Stimulated activated effector memory CD8-positive, alpha-beta T cell treated with anti-CD3 and anti-CD28 coated beads, Interleukin-12 subunit alpha, Interleukin-12 subunit beta, amount 100 ng/mL, for 72 hours (primary cell): ENCODE results near the gene PLG.
A peak's percentile ranks its signal among the peaks of the same experiment; 100 is the strongest.
"Not testable (repeated sequence)": the region's sequence is repeated elsewhere in the genome, so short reads cannot be mapped to it uniquely, and the experiment has no call there.

Source experiments
- ATAC-seq: fragments of 150-1000 bp; cut with Tn5 transposase; 2 replicates; pipeline ENCODE4 v1.10.0; 2021
- DNase-seq, 2 donors: peaks; one replicate each; pipeline ENCODE4 v3.0.0; 2021 to 2022; ENCODE audit warnings: low spot score in 2 of 2
- H3K27ac Mint-ChIP-seq: one replicate; pipeline ENCODE4 v1.8.0; 2022; ENCODE audit warnings: mild to moderate bottlenecking, mixed read lengths
- H3K36me3 Mint-ChIP-seq: one replicate; pipeline ENCODE4 v1.8.0; 2022; ENCODE audit warnings: mild to moderate bottlenecking, mixed read lengths
- H3K4me1 Mint-ChIP-seq: one replicate; pipeline ENCODE4 v1.8.0; 2022; ENCODE audit warnings: mixed read lengths
- H3K4me3 Mint-ChIP-seq: one replicate; pipeline ENCODE4 v1.8.0; 2022; ENCODE audit warnings: mild to moderate bottlenecking, mixed read lengths
- H3K9me3 Mint-ChIP-seq: one replicate; pipeline ENCODE4 v1.8.0; 2022; ENCODE audit warnings: mixed read lengths

Gene PLG

GRCh38 chr6:160691617-160692016 is 10.4 kb upstream of the PLG start:
- ATAC-seq: no peak
- DNase-seq: no peak
- Mint-ChIP-seq H3K9me3 (peaks cover 3% of the 10 kb centered on the region), H3K36me3 (no peaks in the 10 kb centered on the region), H3K4me1 (no peaks in the 10 kb centered on the region), H3K27ac (no peak overlapping the region), H3K4me3 (no peak overlapping the region)

GRCh38 chr6:160692369-160692959 is 9.6 kb upstream of the PLG start:
- DNase-seq (no peak), ATAC-seq (no peak)
- Mint-ChIP-seq H3K4me1 (no peaks in the 10 kb centered on the region), H3K4me3 (no peak overlapping the region), H3K27ac (no peak overlapping the region), H3K9me3 (peaks cover 3% of the 10 kb centered on the region), H3K36me3 (no peaks in the 10 kb centered on the region)

- H3K4me3 Mint-ChIP-seq, ATAC-seq, H3K9me3 Mint-ChIP-seq, H3K4me1 Mint-ChIP-seq, DNase-seq, H3K36me3 Mint-ChIP-seq, H3K27ac Mint-ChIP-seq: not testable (repeated sequence)
Measured at GRCh38 chr6:160695025-160695424, 7.0 kb upstream of the PLG start.

DNA sequence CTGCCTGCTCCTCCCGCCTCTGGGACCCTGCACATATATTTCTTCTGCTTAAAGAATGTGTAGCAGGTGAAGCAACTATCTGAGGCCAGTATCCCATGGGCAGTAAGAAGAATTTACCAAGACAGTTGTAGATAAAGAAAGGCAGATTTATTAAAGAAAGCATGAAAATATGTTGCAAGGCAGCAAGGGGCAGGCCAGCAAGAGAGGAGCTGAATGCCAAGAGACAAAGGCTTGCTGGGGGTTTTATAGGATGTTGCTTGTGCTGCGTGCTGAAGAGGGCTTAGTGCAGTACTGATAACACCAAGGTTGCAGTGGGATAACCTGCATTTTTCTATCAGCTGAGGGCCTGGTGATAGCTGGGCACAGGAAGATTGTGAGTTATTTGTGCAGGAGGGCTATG is 6.4 kb upstream of the PLG start:
- not testable (repeated sequence) for H3K9me3 Mint-ChIP-seq, H3K27ac Mint-ChIP-seq, H3K4me3 Mint-ChIP-seq, H3K4me1 Mint-ChIP-seq, H3K36me3 Mint-ChIP-seq, DNase-seq, ATAC-seq

GRCh38 chr6:160696884-160697283 is 5.2 kb upstream of the PLG start:
- H3K36me3 Mint-ChIP-seq, DNase-seq, H3K4me1 Mint-ChIP-seq, H3K9me3 Mint-ChIP-seq, H3K4me3 Mint-ChIP-seq, H3K27ac Mint-ChIP-seq, ATAC-seq: not testable (repeated sequence)

DNA sequence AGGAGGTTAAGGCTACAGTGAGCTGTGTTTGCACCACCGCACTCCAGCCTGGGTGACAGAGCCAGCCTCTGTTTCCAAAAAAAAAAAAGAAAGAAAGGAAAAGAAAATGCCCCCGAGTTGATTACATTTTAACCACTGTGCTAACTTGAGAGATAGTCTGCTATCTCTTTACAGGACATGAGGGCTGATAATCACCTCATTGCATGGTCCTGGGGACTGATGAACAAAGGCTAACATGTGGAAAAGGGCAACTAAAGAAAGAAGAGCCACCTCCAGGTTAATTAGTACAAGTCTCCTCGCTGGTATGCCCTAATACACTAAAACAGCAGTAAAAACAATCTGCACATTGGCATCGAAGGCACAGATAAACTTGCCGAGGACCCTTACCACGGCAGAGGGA is 4.2 kb upstream of the PLG start:
- Mint-ChIP-seq H3K36me3 (no peaks in the 10 kb centered on the region), H3K4me1 (no peaks in the 10 kb centered on the region), H3K27ac (no peak overlapping the region), H3K9me3 (peaks cover 3% of the 10 kb centered on the region), H3K4me3 (no peak overlapping the region)
- ATAC-seq (no peak), DNase-seq (no peak)

GRCh38 chr6:160704688-160705087 is 2.6 kb downstream of the PLG start:
- H3K9me3 Mint-ChIP-seq, H3K4me1 Mint-ChIP-seq, H3K36me3 Mint-ChIP-seq, ATAC-seq, H3K27ac Mint-ChIP-seq, DNase-seq, H3K4me3 Mint-ChIP-seq: not testable (repeated sequence)

DNA sequence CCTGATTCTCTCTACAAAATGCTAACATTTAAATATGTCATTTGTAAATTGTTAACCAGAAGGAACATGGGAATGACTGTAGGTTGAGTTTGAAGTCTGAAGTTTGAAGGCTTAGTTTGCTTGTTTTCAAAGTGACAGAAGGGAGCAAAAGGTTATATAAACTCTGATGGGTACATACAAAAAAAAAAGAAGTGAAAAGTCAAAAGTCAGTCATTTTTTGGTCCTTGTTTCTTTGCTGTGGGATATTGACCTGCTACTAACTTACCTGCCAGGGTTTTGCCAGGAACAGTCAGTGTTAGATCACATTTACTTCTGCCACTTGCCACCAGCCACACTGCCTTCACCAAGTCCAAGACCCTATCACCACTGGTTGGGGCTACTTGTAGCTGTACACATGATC is 6.9 kb downstream of the PLG start:
- not testable (repeated sequence) for DNase-seq, ATAC-seq, H3K4me1 Mint-ChIP-seq, H3K4me3 Mint-ChIP-seq, H3K36me3 Mint-ChIP-seq, H3K27ac Mint-ChIP-seq, H3K9me3 Mint-ChIP-seq

- Mint-ChIP-seq H3K36me3 (no peaks in the 10 kb centered on the region), H3K27ac (no peak overlapping the region), H3K4me3 (no peak overlapping the region), H3K9me3 (no peaks in the 10 kb centered on the region), H3K4me1 (no peaks in the 10 kb centered on the region)
- DNase-seq: no peak
- no peak for ATAC-seq
Measured at GRCh38 chr6:160714731-160715316, 12.8 kb downstream of the PLG start.

- ATAC-seq (no peak), DNase-seq (no peak)
- H3K4me1 Mint-ChIP-seq: peaks cover 5% of the 10 kb centered on the region
- no peaks in the 10 kb centered on the region for H3K9me3 Mint-ChIP-seq
- H3K27ac Mint-ChIP-seq: no peak overlapping the region
- H3K36me3 Mint-ChIP-seq: peaks cover 5% of the 10 kb centered on the region
- H3K4me3 Mint-ChIP-seq: no peak overlapping the region
Measured at GRCh38 chr6:160730911-160731310, 28.9 kb downstream of the PLG start.

- Mint-ChIP-seq H3K9me3 (no peaks in the 10 kb centered on the region), H3K27ac (no peak overlapping the region), H3K36me3 (peaks cover 5% of the 10 kb centered on the region), H3K4me1 (peaks cover 5% of the 10 kb centered on the region), H3K4me3 (no peak overlapping the region)
- ATAC-seq (peak; percentile 57), DNase-seq (peak; percentile 12 to 57)
Measured at GRCh38 chr6:160733050-160733646, 31.1 kb downstream of the PLG start.

GRCh38 chr6:160734627-160735026 is 32.6 kb downstream of the PLG start:
- Mint-ChIP-seq H3K4me3 (no peak overlapping the region), H3K4me1 (peaks cover 5% of the 10 kb centered on the region)

GRCh38 chr6:160735523-160735922 is 33.5 kb downstream of the PLG start:
- Mint-ChIP-seq H3K27ac (no peak overlapping the region), H3K36me3 (peaks cover 5% of the 10 kb centered on the region), H3K9me3 (no peaks in the 10 kb centered on the region), H3K4me1 (peaks cover 5% of the 10 kb centered on the region), H3K4me3 (no peak overlapping the region)
- DNase-seq: no peak
- ATAC-seq: peak; percentile 70

More at GRCh38 chr6:160734627-160735026, 32.6 kb downstream of the PLG start:
- ATAC-seq: no peak
- Mint-ChIP-seq H3K9me3 (no peaks in the 10 kb centered on the region), H3K36me3 (peaks cover 5% of the 10 kb centered on the region), H3K27ac (no peak overlapping the region)
- no peak for DNase-seq

GRCh38 chr6:160737934-160738333 is 35.9 kb downstream of the PLG start:
- DNase-seq (no peak), ATAC-seq (peak; percentile 8)
- no peaks in the 10 kb centered on the region for H3K9me3 Mint-ChIP-seq
- H3K4me3 Mint-ChIP-seq: no peak overlapping the region
- H3K4me1 Mint-ChIP-seq: peaks cover 5% of the 10 kb centered on the region
- no peak overlapping the region for H3K27ac Mint-ChIP-seq
- peaks cover 5% of the 10 kb centered on the region for H3K36me3 Mint-ChIP-seq

- Mint-ChIP-seq H3K27ac (no peak overlapping the region), H3K36me3 (no peaks in the 10 kb centered on the region), H3K4me3 (no peak overlapping the region), H3K4me1 (no peaks in the 10 kb centered on the region), H3K9me3 (no peaks in the 10 kb centered on the region)
- ATAC-seq: no peak
- DNase-seq: no peak
Measured at GRCh38 chr6:160739955-160740354, 37.9 kb downstream of the PLG start.

DNA sequence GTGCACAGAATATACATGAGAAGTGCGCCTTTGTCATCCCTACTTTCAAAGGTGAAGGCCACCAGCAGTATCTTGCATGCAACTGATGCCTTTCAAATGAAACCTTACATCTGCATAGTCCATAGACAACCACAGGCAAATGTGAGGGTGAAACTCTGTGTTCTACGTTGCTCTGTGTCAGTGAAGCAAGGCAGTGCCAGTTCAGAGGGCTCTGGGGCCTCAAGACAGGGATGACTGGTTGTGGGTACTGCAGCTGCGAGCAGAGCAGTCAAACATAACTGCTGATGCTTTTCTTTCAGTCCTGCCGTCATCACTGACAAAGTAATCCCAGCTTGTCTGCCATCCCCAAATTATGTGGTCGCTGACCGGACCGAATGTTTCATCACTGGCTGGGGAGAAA is 39.0 kb downstream of the PLG start:
- H3K4me3 Mint-ChIP-seq, DNase-seq, H3K4me1 Mint-ChIP-seq, H3K36me3 Mint-ChIP-seq, H3K27ac Mint-ChIP-seq, H3K9me3 Mint-ChIP-seq: not testable (repeated sequence)
- peak; percentile 82 for ATAC-seq
